IPS DF 6.9 (cell line): ENCODE measurements around the gene PRRX1.

Experiments
- DNase-seq: peaks from one replicate; pipeline ENCODE4 v3.0.0-alpha.2; 2013; ENCODE audit warnings: low read depth, low spot score
- H3K27ac ChIP-seq: one replicate; pipeline ENCODE4 v1.5.1; 2013; ENCODE audit warnings: low read length, control low read depth
- H3K27me3 ChIP-seq: 2 replicates; pipeline ENCODE4 v1.6.1; 2013; ENCODE audit warnings: mild to moderate bottlenecking, low read length; ENCODE audit not compliant: control insufficient read depth, insufficient read depth
- H3K36me3 ChIP-seq: 2 replicates; pipeline ENCODE4 v1.6.1; 2013; ENCODE audit warnings: low read length; ENCODE audit not compliant: control insufficient read depth, insufficient read depth
- H3K4me1 ChIP-seq: 2 replicates; pipeline ENCODE4 v1.6.1; 2013; ENCODE audit warnings: low read length; ENCODE audit not compliant: control insufficient read depth, insufficient read depth
- H3K4me3 ChIP-seq: 2 replicates; pipeline ENCODE4 v1.5.1; 2013; ENCODE audit warnings: mild to moderate bottlenecking, low read length
- H3K9me3 ChIP-seq: 2 replicates; pipeline ENCODE4 v1.6.1; 2013; ENCODE audit warnings: low read length, inconsistent platforms; ENCODE audit not compliant: control insufficient read depth, insufficient read depth
- WGBS: extraction: QIAGEN DNeasy Blood & Tissue Kit; methylation state at CpG from one replicate; pipeline ENCODE4 v1.1.7; 2013; ENCODE audit warnings: mixed read lengths, missing lambda C conversion rate; ENCODE audit not compliant: insufficient read length, insufficient coverage; 5-methylcytosine and 5-hydroxymethylcytosine counted together

PRRX1 gene

GRCh38 chr1:170692866-170693575 lies 29.1 kb downstream of the PRRX1 start:
- Histone ChIP-seq H3K4me3 (no peak overlapping the region), H3K9me3 (no peaks in the 10 kb centered on the region), H3K27ac (no peak overlapping the region), H3K27me3 (no peaks in the 10 kb centered on the region), H3K36me3 (no peaks in the 10 kb centered on the region), H3K4me1 (no peaks in the 10 kb centered on the region)
- WGBS: no CpG with 5 or more reads among the region's 2 CpGs
- no peak for DNase-seq

GRCh38 chr1:170694172-170694926 lies 30.4 kb downstream of the PRRX1 start:
- WGBS: 100% methylated on average over 1 of the region's 6 CpGs
- Histone ChIP-seq H3K36me3 (no peaks in the 10 kb centered on the region), H3K4me1 (no peaks in the 10 kb centered on the region), H3K9me3 (no peaks in the 10 kb centered on the region), H3K4me3 (no peak overlapping the region), H3K27ac (no peak overlapping the region), H3K27me3 (no peaks in the 10 kb centered on the region)
- DNase-seq: no peak

GRCh38 chr1:170695955-170696590 lies 32.1 kb downstream of the PRRX1 start:
- Histone ChIP-seq H3K4me1 (no peaks in the 10 kb centered on the region), H3K4me3 (no peak overlapping the region), H3K9me3 (no peaks in the 10 kb centered on the region), H3K27me3 (no peaks in the 10 kb centered on the region), H3K36me3 (no peaks in the 10 kb centered on the region), H3K27ac (no peak overlapping the region)
- no CpG with 5 or more reads among the region's 6 CpGs for WGBS
- no peak for DNase-seq

GRCh38 chr1:170696591-170697290 lies 32.8 kb downstream of the PRRX1 start:
- H3K9me3 ChIP-seq: no peaks in the 10 kb centered on the region
- no CpG with 5 or more reads among the region's 6 CpGs for WGBS

GRCh38 chr1:170697316-170697715 lies 33.4 kb downstream of the PRRX1 start:
- no peak overlapping the region for H3K4me3 ChIP-seq
- no peaks in the 10 kb centered on the region for H3K27me3 ChIP-seq
- no peaks in the 10 kb centered on the region for H3K4me1 ChIP-seq
- no peak for DNase-seq
- H3K27ac ChIP-seq: no peak overlapping the region
- H3K9me3 ChIP-seq: no peaks in the 10 kb centered on the region
- no peaks in the 10 kb centered on the region for H3K36me3 ChIP-seq

More at GRCh38 chr1:170696591-170697290, 32.8 kb downstream of the PRRX1 start:
- Histone ChIP-seq H3K36me3 (no peaks in the 10 kb centered on the region), H3K27ac (no peak overlapping the region), H3K4me3 (no peak overlapping the region), H3K27me3 (no peaks in the 10 kb centered on the region), H3K4me1 (no peaks in the 10 kb centered on the region)
- no peak for DNase-seq

GRCh38 chr1:170698301-170699275 lies 34.7 kb downstream of the PRRX1 start:
- H3K36me3 ChIP-seq: no peaks in the 10 kb centered on the region
- H3K4me3 ChIP-seq: no peak overlapping the region
- no peak overlapping the region for H3K27ac ChIP-seq
- no peaks in the 10 kb centered on the region for H3K4me1 ChIP-seq
- H3K9me3 ChIP-seq: no peaks in the 10 kb centered on the region
- H3K27me3 ChIP-seq: no peaks in the 10 kb centered on the region
- WGBS: no CpG with 5 or more reads among the region's 11 CpGs
- no peak for DNase-seq

GRCh38 chr1:170699696-170700095 lies 35.8 kb downstream of the PRRX1 start:
- no CpG with 5 or more reads among the region's 8 CpGs for WGBS
- no peak overlapping the region for H3K4me3 ChIP-seq
- no peaks in the 10 kb centered on the region for H3K27me3 ChIP-seq
- DNase-seq: no peak
- no peak overlapping the region for H3K27ac ChIP-seq
- H3K36me3 ChIP-seq: no peaks in the 10 kb centered on the region
- H3K9me3 ChIP-seq: no peaks in the 10 kb centered on the region
- no peaks in the 10 kb centered on the region for H3K4me1 ChIP-seq

- Histone ChIP-seq H3K36me3 (no peaks in the 10 kb centered on the region), H3K27me3 (no peaks in the 10 kb centered on the region), H3K27ac (no peak overlapping the region), H3K4me3 (no peak overlapping the region), H3K9me3 (no peaks in the 10 kb centered on the region), H3K4me1 (no peaks in the 10 kb centered on the region)
- WGBS: no CpG with 5 or more reads among the region's 1 CpG
- no peak for DNase-seq
These were observed 37.1 kb downstream of the PRRX1 start for GRCh38 chr1:170700842-170701615.

GRCh38 chr1:170701962-170702361 lies 38.0 kb downstream of the PRRX1 start:
- H3K4me1 ChIP-seq: no peaks in the 10 kb centered on the region

More at GRCh38 chr1:170701962-170702361, 38.0 kb downstream of the PRRX1 start:
- WGBS: no CpG with 5 or more reads among the region's 12 CpGs
- H3K4me3 ChIP-seq: no peak overlapping the region
- H3K9me3 ChIP-seq: no peaks in the 10 kb centered on the region
- DNase-seq: no peak
- H3K36me3 ChIP-seq: no peaks in the 10 kb centered on the region
- H3K27me3 ChIP-seq: no peaks in the 10 kb centered on the region
- H3K27ac ChIP-seq: no peak overlapping the region
